GM19455 (cell line): Measurements from ENCODE around the gene MAP3K15.

Source experiments
- ATAC-seq: cut with Tn5 transposase; IDR thresholded peaks from one replicate; pipeline ENCODE4 v1.9.1; 2021; ENCODE audit not compliant: unreplicated experiment

Gene MAP3K15

DNA sequence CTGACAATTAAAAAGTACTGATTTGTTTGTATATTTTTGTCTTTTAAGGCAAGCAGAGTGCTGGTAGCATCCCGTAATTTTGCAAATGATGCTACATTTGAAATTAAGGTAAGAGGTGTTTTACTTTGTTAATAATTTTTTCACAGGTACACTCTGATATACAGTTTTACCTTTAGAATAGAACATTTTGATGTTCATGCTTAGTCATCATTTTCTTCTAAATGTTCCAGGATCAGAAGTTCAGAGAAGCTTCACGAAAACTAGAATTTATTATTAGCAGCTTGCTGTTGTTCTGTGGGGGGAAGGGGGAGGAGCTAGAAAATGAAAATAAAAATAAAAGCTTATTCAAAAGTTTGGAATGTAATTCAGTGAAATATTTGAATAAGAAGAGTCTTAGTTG, 166.0 kb downstream of the MAP3K15 start:
- no peak for ATAC-seq

DNA sequence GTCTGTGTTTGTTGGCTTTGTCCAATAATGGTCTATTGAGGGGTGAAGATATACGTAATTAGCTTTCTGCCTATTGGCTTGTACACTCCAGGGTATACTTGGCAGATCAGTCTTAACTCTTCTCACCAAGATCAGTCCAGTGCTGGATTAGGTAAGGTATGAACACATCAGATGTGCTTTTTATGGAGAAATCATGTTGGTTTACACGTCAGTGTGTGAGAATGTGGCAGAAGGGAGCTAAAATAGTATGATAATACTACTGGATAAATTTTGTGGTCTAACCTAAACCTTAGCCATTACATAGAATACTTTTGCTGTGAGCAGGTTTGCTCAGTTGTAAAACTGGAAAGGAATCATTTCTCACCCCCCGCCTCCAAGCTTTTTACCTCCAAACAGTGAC, 167.4 kb downstream of the MAP3K15 start:
- no peak for ATAC-seq

GRCh38 chrX:19344661-19345060, 170.6 kb downstream of the MAP3K15 start:
- no peak for ATAC-seq

DNA sequence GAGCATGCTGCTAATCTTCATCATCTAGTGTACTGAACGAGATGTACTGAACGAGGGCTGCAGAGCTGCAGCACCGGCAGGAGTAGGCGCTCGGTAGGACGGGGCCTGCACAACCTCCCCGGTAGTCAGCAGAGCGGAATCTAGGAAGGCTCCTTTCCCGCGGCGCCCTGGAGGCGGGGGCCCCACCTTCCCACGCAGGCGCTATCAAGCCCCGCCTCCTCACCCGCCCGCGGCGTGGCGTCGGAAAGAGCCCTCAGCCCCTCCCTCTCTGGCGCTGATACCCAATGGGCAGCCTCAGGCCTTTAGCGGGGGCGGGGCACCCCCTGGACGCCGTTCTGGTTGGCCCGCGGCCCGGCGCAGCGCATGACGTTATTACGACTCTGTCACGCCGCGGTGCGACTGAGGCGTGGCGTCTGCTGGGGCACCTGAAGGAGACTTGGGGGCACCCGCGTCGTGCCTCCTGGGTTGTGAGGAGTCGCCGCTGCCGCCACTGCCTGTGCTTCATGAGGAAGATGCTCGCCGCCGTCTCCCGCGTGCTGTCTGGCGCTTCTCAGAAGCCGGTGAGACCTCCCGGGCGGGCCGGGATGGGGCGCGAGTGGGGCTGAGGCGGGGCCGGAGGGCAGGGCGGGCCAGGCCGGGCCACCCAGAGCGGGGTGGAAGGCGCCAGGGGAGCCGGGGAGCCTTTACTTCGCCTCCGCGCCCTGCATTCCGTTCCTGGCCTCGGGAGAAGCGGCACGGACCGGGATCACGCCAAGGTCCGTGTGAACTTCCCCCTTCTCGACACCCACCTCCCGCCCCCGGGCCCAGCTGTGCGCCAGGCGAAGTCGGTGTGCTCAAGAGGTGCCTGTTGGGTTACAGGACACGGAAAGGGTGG, 171.5 kb downstream of the MAP3K15 start, which contains the start of gene PDHA1:
Gene PDHA1 (plus strand): TSS at position 393 of the 874 bp plus-strand sequence. CDS start 111 bp downstream, at position 504.
- ATAC-seq, result peak; percentile 99

GRCh38 chrX:19343085-19343534, 172.2 kb downstream of the MAP3K15 start:
- ATAC-seq, result no peak

DNA sequence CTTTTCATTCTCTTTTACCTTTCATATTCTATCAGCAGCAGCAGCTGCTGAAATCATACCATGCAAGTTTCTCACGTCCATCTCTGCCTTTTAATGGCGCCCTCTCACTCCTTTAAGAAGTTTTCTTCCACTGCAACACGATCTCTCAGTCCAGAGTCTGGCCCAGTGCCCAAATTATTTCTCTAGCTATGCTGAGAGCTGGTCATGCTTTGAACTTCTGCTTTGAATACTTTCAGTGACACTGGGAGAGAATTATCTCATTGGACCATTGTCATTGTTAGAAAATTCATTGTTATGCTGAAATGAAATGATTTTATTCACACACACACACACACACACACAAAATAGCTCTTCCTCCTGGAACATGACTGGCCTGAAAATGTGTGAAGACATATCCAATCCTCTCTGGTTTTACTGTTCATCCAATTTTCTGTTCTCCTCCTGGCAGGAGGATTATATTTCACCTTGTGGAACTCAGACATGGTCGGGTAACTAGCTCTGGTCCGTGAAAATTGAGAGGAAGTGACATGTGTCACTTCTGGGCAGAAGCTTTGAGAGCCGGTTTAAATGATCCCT, 172.9 kb downstream of the MAP3K15 start:
- ATAC-seq, result no peak

GRCh38 chrX:19334945-19335626, 180.2 kb downstream of the MAP3K15 start:
- no peak for ATAC-seq

DNA sequence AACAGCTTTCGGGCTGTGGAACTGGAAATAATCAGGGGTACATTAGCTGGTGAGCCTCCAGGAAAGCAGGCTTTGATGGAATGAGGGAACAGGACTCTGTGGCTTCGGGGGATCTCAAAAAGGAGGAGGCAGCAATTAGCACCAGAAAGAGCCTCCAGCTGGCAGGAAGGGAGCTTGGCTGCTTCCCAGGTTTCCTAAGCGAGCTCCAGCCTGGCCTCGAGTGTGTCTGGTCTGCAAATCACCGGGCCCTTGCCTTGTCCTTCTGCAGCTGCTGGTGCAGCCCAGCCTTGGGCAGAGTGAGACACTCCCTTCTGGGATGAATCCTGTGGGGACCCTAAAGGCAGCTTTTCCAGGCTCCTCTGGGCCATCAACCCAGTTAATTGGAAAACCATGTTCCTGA, 182.3 kb downstream of the MAP3K15 start:
- ATAC-seq, result no peak

GRCh38 chrX:19331831-19332230, 183.5 kb downstream of the MAP3K15 start:
- ATAC-seq, result no peak

DNA sequence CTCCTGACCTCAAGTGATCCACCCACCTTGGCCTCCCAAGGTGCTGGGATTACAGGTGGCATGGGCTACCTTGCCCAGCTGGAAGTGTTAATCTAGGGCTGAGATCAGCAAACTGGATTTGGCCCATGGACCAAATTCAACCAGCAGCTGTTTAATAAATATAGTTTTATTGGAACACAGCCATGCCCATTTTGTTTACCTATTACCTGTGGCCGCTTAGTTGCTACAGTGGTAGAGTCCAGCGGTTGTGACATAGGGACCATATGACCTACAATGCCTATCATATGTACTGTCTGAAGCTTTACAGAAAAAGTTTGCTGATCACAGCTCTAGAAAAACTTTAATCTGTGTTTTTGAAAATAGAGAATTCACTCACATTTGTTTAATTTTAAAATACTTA, 188.7 kb downstream of the MAP3K15 start:
- no peak for ATAC-seq
